Measurements from ENCODE around the gene ARMC10.
"Not testable (repeated sequence)": the region's sequence is repeated elsewhere in the genome, so short reads cannot be mapped to it uniquely, and the experiment has no call there.

Gene ARMC10

DNA sequence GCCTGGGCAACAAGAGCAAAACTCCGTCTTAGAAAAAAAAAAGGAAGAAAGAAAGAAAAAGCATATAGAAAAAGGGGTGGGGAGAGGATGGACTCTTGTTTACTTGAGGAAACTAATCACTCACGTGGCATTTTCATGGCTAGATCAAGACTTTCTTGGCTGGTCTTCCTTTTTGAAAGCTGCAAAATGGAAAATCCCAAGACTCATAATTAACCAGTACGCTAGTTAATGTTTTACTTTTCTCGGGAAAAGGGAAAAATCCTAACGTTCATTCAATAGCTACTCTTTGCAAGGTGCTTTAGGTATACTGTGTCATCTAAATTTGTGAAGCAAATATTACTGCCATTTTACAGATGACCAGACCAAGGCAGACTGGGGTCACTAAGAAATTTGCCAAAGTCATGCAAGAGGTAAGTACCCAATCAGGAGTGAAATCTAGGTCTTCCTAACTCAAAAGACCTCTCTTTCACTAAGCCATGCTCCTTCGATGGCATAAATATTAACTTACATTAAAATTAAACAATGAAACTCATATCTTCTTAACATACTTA, 49.6 kb downstream of the ARMC10 start:
- DNase-seq (ENCODE audit: low read depth in 2 of 2), result no peak

DNA sequence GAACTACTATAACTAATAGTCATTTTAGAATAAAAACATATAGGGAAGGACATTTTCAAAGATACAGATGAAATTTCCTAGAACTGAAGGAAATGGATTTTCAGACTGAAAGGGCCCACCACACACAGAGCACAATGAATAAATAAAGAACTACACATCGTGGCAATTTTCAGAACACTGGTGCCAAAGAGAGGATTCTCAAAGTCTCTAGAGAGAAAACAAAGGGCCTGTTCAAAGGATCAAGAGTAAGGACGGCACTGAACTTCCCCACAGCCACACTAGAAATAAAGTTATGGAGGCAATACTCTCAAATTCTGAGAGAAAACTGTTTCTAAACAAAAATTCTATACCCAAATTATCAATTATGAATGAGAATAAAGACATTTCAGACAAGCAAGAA, 52.1 kb downstream of the ARMC10 start:
- no peak for DNase-seq (ENCODE audit: low read depth in 2 of 2)

DNA sequence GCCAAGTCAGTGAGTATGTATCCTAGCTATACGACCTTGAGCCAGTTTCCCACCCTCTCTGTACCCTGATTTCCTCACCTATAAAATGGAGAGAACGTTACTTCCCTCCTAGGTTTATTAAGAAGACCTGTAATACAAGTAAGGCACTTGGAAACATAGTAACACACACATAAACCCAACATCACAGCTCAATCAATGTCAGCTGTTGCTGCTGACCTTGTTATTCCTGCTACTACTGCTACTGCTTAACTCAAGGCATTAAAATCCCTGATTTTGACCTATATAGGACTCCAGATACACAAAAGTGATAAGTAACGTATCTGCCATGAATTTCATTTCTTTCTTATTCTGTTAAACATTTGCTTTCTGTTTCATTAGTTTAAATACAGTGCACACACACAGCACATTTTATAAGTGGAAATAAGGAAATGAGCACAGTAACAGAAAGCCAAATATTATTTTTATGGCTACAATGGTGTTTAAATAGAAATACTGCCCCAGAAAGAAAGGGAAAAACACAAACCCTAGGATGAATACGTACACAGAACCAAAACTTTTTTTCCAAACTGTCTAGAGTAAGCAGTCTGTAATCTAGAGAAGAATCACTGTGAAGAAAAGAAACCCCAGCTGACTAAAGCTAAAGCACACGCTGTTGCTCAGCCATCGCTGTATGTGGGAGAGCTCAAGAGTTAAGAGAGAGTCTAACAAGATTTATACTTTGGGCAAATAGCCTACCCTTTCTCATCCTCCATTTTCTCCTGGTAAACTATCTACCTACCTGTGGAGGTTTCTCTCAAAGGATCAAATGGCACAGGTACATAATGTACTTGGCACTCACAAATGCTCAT, 55.0 kb downstream of the ARMC10 start:
- DNase-seq (ENCODE audit: low read depth in 2 of 2), result no peak

DNA sequence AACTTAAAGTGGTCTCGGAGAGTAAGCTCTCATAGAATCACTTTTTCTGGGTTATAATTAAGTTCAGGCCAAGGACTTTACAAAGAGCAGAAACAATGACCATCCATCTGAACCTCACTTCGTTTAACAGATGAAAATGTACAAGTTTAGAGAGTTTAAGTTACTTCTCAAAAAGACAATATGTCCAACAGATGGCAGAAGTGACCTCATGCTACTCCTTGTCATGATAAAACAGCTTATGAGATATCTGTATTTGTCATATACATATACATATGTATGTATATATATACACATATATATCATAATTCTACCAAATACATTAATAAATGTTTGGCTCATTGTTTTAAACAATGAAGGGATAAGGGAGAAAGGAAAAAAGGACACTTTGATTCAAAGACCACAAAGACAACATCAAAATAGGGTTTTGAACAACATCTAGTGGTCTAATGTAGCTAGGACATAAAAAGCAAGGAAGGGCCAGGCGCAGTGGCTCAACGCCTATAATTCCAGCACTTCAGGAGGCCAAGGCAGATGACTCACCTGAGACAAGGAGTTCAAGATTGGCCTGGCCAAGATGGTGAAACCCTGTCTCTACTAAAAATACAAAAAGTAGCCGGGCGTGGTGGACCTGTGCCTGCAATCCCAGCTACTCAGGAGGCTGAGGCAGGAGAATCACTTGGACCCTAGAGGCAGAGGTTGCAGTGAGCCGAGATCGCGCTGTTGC, 56.1 kb downstream of the ARMC10 start:
- no peak for DNase-seq (ENCODE audit: low read depth in 2 of 2)

DNA sequence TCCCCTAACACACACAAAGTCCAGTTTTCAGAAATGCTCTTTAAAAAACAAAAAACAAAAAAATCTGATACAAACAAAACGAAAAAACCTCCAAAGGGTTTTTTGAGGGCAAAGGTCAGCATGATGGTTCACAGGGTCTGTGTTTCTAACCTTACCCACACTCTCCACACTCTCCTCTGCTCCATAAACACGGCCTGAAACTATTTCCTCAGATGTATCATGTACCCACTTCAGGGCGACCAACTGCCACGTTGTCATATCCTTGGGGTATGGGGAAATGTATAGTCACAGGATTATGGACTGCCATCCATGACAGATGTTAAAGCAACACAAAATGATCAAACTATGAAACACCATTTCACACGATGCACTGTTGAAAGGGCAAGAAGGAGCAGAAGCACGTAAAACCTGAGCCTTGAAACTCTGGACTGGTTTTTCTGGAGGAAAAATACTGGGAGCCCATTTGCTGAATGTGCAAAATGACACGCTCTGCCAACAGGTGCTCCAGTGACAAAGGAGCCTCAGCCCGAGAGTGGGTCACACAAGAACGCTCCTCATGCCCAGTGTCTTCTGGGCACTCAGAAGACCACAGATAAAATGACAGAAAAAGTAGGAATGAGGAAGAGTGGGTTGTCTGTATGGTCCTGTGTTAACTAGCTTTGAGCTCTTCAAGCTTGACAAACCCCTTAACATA, 58.2 kb downstream of the ARMC10 start:
- no peak for DNase-seq (ENCODE audit: low read depth in 2 of 2)

DNA sequence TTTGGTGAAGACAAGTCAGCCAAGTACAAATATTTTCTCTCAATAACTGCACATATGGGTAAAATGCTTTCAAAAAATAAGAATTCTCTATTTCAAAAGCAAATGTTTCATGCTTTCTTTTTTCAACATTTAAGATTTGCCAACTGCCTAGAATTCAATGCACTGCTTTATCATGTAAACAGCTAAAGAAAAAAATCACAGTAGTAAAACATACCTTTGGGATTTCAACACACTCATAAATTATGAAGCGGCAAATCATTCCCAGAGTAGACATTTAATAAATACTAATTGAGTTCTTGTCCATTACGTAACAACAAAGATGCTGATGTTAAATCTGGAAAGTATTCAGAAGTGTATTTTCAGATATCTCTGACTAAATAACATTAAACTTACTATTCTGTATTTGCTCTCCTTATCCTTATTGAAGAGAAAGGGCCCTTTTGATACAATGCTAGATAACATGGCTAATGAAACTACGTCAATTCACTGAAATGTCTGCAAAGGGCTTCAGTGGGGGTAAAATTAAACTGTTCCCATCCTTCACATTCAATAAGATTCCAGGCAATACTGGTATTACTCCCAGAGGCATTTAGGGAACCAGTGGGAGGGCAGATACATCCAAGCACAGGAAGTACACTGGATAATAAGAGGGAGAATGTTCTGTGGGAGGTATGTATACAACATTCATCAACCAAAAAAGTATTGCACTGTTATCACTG, 60.1 kb downstream of the ARMC10 start:
- DNase-seq (ENCODE audit: low read depth in 2 of 2), result no peak

DNA sequence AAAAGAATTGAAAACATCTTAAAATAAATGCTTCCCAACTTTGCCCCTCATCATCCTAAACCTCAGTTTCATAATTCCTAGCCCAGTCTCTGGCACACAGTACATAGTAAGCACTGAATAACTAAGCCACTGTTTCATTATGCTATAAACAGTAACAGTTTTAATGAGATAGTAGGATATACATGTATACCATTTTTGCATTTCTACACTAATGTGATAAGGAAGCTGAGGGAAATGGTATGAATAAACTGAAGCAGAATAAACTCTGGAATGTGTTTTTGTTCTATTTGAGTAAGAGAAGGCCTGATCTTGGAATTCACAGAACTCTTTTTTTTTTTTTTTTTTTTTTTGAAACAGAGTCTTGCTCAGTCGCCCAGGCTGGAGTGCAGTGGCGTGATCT, 65.1 kb downstream of the ARMC10 start:
- no peak for DNase-seq (ENCODE audit: low read depth in 2 of 2)

DNA sequence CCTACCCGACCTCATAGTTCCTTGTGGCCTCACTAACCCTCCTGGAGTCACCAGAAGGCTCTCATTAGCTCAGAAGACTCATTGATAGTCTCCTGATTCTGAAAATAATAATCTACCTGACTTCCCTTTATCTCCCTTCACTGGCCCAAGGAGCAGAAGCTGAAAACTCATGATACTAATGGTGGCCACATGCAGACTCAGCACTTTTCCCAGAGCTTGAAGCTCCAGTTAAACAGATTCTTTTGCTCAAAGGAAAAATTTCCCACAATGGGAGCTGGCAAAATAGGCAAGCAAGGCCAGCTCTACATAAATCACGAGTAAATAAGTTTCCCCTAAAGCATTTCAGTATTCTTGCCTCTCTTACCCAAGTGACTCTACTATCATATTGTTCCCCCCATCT, 65.7 kb downstream of the ARMC10 start:
- DNase-seq (ENCODE audit: low read depth in 2 of 2), result no peak

DNA sequence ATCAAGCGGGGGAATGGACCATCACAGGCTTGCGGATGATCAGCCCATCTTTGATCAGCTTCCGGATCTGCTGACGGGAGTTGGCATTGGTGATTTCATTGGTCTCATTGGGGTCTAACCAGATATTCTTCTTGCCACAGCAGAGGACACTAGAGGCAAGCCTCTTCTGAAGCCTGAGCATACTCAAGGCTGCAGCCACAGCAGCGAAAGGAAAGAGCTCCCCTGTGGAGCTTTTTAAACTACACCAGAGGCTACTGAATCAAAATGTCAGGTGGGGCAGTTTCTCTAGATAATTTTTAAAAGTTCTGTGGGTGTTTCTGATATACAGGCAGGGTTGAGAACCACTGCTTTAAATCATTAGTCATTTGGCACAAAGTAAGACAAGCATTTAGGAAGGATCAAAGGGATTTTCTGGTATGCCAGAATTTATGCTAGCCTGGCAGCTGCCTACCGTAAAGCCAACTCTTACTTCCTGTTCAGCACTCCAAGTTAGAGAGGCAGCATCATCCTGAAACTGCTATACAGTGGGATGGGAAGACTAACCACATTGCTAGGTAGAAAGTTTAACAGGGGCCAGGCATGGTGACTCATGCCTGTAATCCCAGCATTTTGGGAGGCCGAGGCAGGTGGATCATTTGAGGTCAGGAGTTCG, 66.9 kb downstream of the ARMC10 start:
- DNase-seq (ENCODE audit: low read depth in 2 of 2), result no peak

DNA sequence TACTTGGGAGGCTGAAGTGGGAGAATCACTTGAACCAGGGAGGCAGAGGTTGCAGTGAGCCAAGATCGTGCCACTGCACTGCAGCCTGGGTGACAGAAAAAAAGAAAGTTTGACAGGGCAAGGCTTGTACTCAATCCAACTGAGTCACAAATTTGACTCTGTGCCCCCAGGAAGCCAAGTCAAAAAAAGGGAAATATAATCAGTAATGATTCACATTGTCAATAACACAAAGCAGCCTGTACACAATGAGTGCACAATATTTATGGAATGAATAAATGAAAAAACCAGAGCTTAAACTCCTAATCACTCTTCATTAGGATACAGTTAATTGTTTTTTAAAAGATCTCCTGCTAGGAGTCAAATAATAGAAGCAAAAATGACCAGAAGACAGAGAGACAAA, 67.6 kb downstream of the ARMC10 start:
- no peak for DNase-seq (ENCODE audit: low read depth in 2 of 2)

DNA sequence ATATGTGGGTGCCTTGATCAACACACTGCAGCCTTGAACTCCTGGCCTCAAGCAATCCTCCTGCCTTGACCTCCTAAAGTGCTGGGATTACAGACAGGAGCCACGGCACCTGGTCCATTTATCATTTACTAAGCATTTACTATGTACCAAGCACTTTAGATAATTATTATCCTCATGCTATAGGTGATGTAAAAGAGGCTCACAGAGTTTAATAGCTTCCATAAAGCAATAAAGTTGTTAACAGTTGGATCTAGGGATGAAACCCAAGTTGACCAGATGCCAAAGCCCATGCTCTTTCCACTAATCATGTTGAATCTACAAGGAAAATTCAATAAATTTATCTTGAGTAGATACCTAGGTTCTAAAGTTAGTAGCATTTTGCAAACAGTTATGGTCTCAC, 68.9 kb downstream of the ARMC10 start:
- no peak for DNase-seq (ENCODE audit: low read depth in 2 of 2)

DNA sequence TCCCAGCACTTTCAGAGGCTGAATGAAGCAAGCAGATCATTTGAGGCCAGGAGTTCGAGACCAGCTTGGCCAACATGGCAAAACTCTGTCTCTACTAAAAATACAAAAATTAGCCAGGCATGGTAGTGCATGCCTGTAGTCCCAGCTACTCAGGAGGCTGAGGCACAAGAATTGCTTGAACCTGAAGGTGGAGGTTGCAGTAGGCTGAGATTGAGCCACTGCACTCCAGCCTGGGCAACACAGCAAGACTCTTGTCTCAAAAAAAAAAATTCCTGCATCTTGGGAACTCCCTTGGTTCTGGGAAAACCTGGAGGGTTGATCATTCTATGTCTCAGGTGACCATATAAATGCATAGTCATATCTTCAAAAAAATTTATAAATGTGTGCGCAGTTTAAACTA, 69.8 kb downstream of the ARMC10 start:
- not testable (repeated sequence) for DNase-seq (ENCODE audit: low read depth in 2 of 2)

DNA sequence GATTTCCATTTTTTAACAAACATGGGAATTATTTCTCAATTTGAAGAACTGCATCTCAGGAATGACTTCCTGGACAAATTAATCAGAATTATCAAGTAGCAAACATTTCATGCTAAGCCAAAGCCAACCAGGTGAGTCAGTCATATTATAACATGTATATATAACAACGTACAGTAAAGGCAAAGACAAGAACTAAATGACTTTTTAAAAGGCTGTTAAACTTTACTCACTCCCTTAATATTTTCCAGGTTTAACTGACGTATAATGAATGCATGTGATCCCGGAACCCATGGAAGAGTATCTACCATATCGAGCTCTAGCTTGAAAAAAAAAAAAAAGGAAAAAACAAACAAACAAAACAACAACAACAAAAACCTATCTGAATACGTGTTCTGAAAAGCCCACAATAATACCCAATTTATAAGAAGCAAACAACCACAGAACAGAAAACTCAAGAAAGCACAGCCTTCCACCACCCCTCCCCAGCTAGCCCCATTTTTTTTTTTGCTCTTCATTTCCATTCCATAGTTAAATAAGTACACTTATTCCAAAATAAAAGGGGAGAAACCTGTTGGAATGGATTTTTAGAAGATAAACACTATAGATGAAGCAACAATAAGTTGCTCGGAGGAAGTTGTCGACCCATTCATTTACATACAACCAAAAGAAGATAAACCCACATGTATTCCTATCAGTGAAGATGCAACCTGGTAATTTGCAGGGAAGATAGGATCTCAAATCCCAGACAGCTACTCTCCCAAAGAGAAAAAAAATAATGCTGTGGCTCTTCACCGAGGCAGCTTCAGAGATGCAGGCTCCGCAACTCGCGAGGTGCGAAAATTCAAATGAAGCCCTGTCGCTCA, 73.4 kb downstream of the ARMC10 start:
- DNase-seq (ENCODE audit: low read depth in 2 of 2), result no peak
